Mesodermal cell (in vitro differentiated cells): Measurements from ENCODE around the gene TRAPPC12.
"Not testable (repeated sequence)": the region's sequence is repeated elsewhere in the genome, so short reads cannot be mapped to it uniquely, and the experiment has no call there.

Experiments used
- H3K27ac ChIP-seq: 2 replicates; pipeline ENCODE4 v1.7.0; 2013; ENCODE audit warnings: mild to moderate bottlenecking, low read depth, low read length, moderate library complexity; ENCODE audit not compliant: severe bottlenecking
- H3K36me3 ChIP-seq: 2 replicates; pipeline ENCODE4 v1.7.1; 2013; ENCODE audit warnings: mild to moderate bottlenecking, low read length, moderate library complexity; ENCODE audit not compliant: control insufficient read depth, insufficient read depth
- H3K4me1 ChIP-seq: one replicate; pipeline ENCODE4 v1.7.1; 2013; ENCODE audit warnings: mild to moderate bottlenecking, low read length; ENCODE audit not compliant: insufficient read depth, control insufficient read depth, poor library complexity, severe bottlenecking
- H3K4me3 ChIP-seq: 2 replicates; pipeline ENCODE4 v1.7.0; 2013; ENCODE audit warnings: low read length, control low read depth, mild to moderate bottlenecking; ENCODE audit not compliant: insufficient read depth, poor library complexity, severe bottlenecking; ENCODE audit errors: extremely low read depth
- H3K9me3 ChIP-seq: 2 replicates; pipeline ENCODE4 v1.7.1; 2013; ENCODE audit warnings: mild to moderate bottlenecking, low read length, moderate library complexity; ENCODE audit not compliant: control insufficient read depth
- WGBS, 2 experiments: methylation state at CpG; one replicate each; pipeline ENCODE4 v1.1.5; 2013; ENCODE audit warnings: missing lambda C conversion rate in 2 of 2; ENCODE audit not compliant: insufficient coverage in 2 of 2; 5-methylcytosine and 5-hydroxymethylcytosine counted together

TRAPPC12 gene

GRCh38 chr2:3454005-3454404 is 74.5 kb downstream of the TRAPPC12 start:
- 91 to 100% methylated on average over 3 to 4 of the region's 6 CpGs for WGBS, 2 experiments
- H3K36me3 ChIP-seq: peaks cover 46% of the 10 kb centered on the region
- not testable (repeated sequence) for H3K4me3 ChIP-seq, H3K27ac ChIP-seq, H3K9me3 ChIP-seq, H3K4me1 ChIP-seq

- Histone ChIP-seq H3K9me3 (no peaks in the 10 kb centered on the region), H3K36me3 (peaks cover 41% of the 10 kb centered on the region), H3K4me1 (peaks cover 3% of the 10 kb centered on the region), H3K4me3 (no peak overlapping the region), H3K27ac (no peak overlapping the region)
- 89 to 96% methylated on average over 19 to 22 of the region's 22 CpGs for WGBS, 2 experiments
Observed at GRCh38 chr2:3454802-3455201, 75.3 kb downstream of the TRAPPC12 start.

- Histone ChIP-seq H3K36me3 (peaks cover 31% of the 10 kb centered on the region), H3K4me3 (no peak overlapping the region), H3K4me1 (peaks cover 3% of the 10 kb centered on the region), H3K9me3 (no peaks in the 10 kb centered on the region), H3K27ac (no peak overlapping the region)
- WGBS, 2 experiments: 96 to 97% methylated on average over 14 of the region's 14 CpGs
Observed at GRCh38 chr2:3456125-3456524, 76.6 kb downstream of the TRAPPC12 start.

GRCh38 chr2:3457524-3458395 is 78.3 kb downstream of the TRAPPC12 start:
- H3K4me3 ChIP-seq: no peak overlapping the region
- H3K27ac ChIP-seq: peak overlapping the region; percentile 16
- peaks cover 32% of the 10 kb centered on the region for H3K36me3 ChIP-seq
- WGBS, 2 experiments: 94% methylated on average over 24 to 27 of the region's 30 CpGs
- H3K4me1 ChIP-seq: peaks cover 3% of the 10 kb centered on the region
- no peaks in the 10 kb centered on the region for H3K9me3 ChIP-seq

- Histone ChIP-seq H3K4me1 (no peaks in the 10 kb centered on the region), H3K36me3 (peaks cover 32% of the 10 kb centered on the region), H3K9me3 (no peaks in the 10 kb centered on the region), H3K27ac (peak overlapping the region; percentile 16), H3K4me3 (no peak overlapping the region)
- WGBS, 2 experiments: 83 to 98% methylated on average over 3 to 10 of the region's 10 CpGs
Observed at GRCh38 chr2:3458396-3459184, 79.1 kb downstream of the TRAPPC12 start.

- H3K9me3 ChIP-seq: no peaks in the 10 kb centered on the region
- no peak overlapping the region for H3K27ac ChIP-seq
- 88 to 95% methylated on average over 24 to 25 of the region's 25 CpGs for WGBS, 2 experiments
- H3K4me3 ChIP-seq: no peak overlapping the region
- H3K4me1 ChIP-seq: no peaks in the 10 kb centered on the region
- H3K36me3 ChIP-seq: peaks cover 32% of the 10 kb centered on the region
Observed at GRCh38 chr2:3459185-3460015, 79.9 kb downstream of the TRAPPC12 start.

GRCh38 chr2:3460156-3460555 is 80.7 kb downstream of the TRAPPC12 start:
- no peak overlapping the region for H3K4me3 ChIP-seq
- 91 to 96% methylated on average over 7 to 11 of the region's 11 CpGs for WGBS, 2 experiments
- peaks cover 5% of the 10 kb centered on the region for H3K4me1 ChIP-seq
- no peaks in the 10 kb centered on the region for H3K9me3 ChIP-seq
- H3K27ac ChIP-seq: no peak overlapping the region
- peaks cover 28% of the 10 kb centered on the region for H3K36me3 ChIP-seq

GRCh38 chr2:3460831-3461800 is 81.6 kb downstream of the TRAPPC12 start:
- WGBS, 2 experiments: 90 to 95% methylated on average over 33 to 35 of the region's 38 CpGs
- H3K36me3 ChIP-seq: peaks cover 28% of the 10 kb centered on the region
- peaks cover 14% of the 10 kb centered on the region for H3K4me1 ChIP-seq
- no peaks in the 10 kb centered on the region for H3K9me3 ChIP-seq
- no peak overlapping the region for H3K27ac ChIP-seq
- no peak overlapping the region for H3K4me3 ChIP-seq

GRCh38 chr2:3461801-3462492 is 82.5 kb downstream of the TRAPPC12 start:
- Histone ChIP-seq H3K4me3 (no peak overlapping the region), H3K27ac (no peak overlapping the region), H3K4me1 (peaks cover 21% of the 10 kb centered on the region), H3K36me3 (peaks cover 21% of the 10 kb centered on the region), H3K9me3 (no peaks in the 10 kb centered on the region)
- WGBS, 2 experiments: 55 to 65% methylated on average over 8 to 12 of the region's 12 CpGs
